SU-DHL-6 (cell line): ENCODE results near the gene PDHB.

ENCODE experiments used
- H2AFZ ChIP-seq: fragments of 200-600 bp; sonication (generic); 2 replicates; pipeline ENCODE4 v1.6.1; 2014; ENCODE audit warnings: low read depth, mild to moderate bottlenecking, moderate library complexity, mixed read lengths, antibody characterized with exemption, low read length; ENCODE audit not compliant: severe bottlenecking
- H3F3A ChIP-seq: fragments of 200-600 bp; shearing (Covaris generic); 2 replicates; pipeline ENCODE4 v1.6.0; 2016; ENCODE audit warnings: antibody characterized with exemption, mild to moderate bottlenecking; ENCODE audit not compliant: insufficient read depth
- H3K27ac ChIP-seq: fragments of 200-600 bp; sonication (generic); 2 replicates; pipeline ENCODE4 v1.5.1; 2016; ENCODE audit warnings: low read depth, mild to moderate bottlenecking, low read length, moderate library complexity, mixed read lengths
- H3K27me3 ChIP-seq: fragments of 200-600 bp; sonication (generic), shearing (Covaris generic); 2 replicates; pipeline ENCODE4 v1.6.0; 2014; ENCODE audit warnings: mild to moderate bottlenecking, low read length
- H3K36me3 ChIP-seq: fragments of 200-600 bp; sonication (generic); 2 replicates; pipeline ENCODE4 v1.6.1; 2014; ENCODE audit warnings: mild to moderate bottlenecking, low read length, mixed read lengths
- H3K4me2 ChIP-seq: fragments of 300-600, 200-600 bp; shearing (Covaris generic), sonication (generic); 2 replicates; pipeline ENCODE4 v1.6.0; 2014; ENCODE audit warnings: low read length, low read depth, mild to moderate bottlenecking; ENCODE audit not compliant: poor library complexity, severe bottlenecking
- H3K4me3 ChIP-seq: fragments of 200-600 bp; sonication (generic); 2 replicates; pipeline ENCODE4 v1.5.1; 2014; ENCODE audit warnings: antibody characterized with exemption, low read length, mild to moderate bottlenecking, mixed read lengths; ENCODE audit not compliant: insufficient read depth, poor library complexity, severe bottlenecking
- H3K79me2 ChIP-seq: fragments of 200-600 bp; sonication (generic); 2 replicates; pipeline ENCODE4 v1.6.1; 2014; ENCODE audit warnings: mild to moderate bottlenecking, low read length, moderate library complexity; ENCODE audit not compliant: insufficient read depth
- H3K9ac ChIP-seq: fragments of 200-600 bp; sonication (generic); 2 replicates; pipeline ENCODE4 v1.7.0; 2014; ENCODE audit warnings: mild to moderate bottlenecking, low read length
- H3K9me2 ChIP-seq: fragments of 200-600 bp; sonication (generic); replicated peaks from 2 replicates; pipeline ENCODE4 v1.6.1; 2014; ENCODE audit warnings: low read length; ENCODE audit not compliant: insufficient read depth
- H3K9me3 ChIP-seq: fragments of 200-600 bp; sonication (generic); 2 replicates; pipeline ENCODE4 v1.6.1; 2014; ENCODE audit warnings: low read length, mixed read lengths; ENCODE audit not compliant: insufficient read depth
- H4K20me1 ChIP-seq: fragments of 200-600 bp; sonication (generic); 2 replicates; pipeline ENCODE4 v1.6.1; 2014; ENCODE audit warnings: low read depth, mild to moderate bottlenecking, antibody characterized with exemption, low read length, moderate library complexity, mixed read lengths
- CTCF ChIP-seq: fragments of 200-600 bp; sonication (generic); IDR thresholded peaks from one replicate; pipeline ENCODE4 v1.5.1; 2017; ENCODE audit warnings: antibody characterized with exemption, mild to moderate bottlenecking, low read length, moderate library complexity; ENCODE audit not compliant: insufficient read depth, poor library complexity, severe bottlenecking
- EZH2phosphoT487 ChIP-seq: fragments of 200-600 bp; sonication (generic), shearing (Covaris generic); conservative IDR thresholded peaks from 2 replicates; pipeline ENCODE4 v1.6.1; 2018; ENCODE audit warnings: mild to moderate bottlenecking, antibody characterized with exemption, low read length, moderate library complexity, mixed read lengths

Gene PDHB

DNA sequence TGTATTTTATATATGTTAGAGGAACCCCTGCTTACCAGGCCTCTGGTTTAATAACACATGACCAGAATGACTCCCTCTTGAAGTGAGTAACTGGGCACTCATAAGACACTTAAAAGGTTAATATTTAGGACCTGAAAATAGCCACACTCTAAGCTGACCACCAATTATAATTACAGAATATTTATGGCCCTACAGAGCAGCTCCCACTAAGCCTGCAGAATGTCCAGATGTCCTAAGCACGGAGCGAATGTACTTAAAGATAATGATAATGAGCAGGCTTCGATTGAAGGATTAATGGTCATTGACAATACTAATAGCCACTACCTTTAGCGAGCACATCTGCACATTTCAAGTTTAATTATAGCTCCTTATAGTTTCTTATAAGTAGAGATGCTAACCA lies 35.5 kb upstream of the PDHB start:
- Histone ChIP-seq H3K4me2 (no peak overlapping the region), H4K20me1 (no peaks in the 10 kb centered on the region), H3K36me3 (no peaks in the 10 kb centered on the region), H3K9me3 (no peaks in the 10 kb centered on the region), H3K27me3 (no peaks in the 10 kb centered on the region), H2AFZ (no peak overlapping the region), H3K79me2 (no peaks in the 10 kb centered on the region), H3K4me3 (no peak overlapping the region), H3K9me2 (no peaks in the 10 kb centered on the region), H3K9ac (no peak overlapping the region), H3F3A (no peaks in the 10 kb centered on the region), H3K27ac (no peak overlapping the region)
- no peak for TF ChIP-seq CTCF
- TF ChIP-seq EZH2phosphoT487, result no peak

DNA sequence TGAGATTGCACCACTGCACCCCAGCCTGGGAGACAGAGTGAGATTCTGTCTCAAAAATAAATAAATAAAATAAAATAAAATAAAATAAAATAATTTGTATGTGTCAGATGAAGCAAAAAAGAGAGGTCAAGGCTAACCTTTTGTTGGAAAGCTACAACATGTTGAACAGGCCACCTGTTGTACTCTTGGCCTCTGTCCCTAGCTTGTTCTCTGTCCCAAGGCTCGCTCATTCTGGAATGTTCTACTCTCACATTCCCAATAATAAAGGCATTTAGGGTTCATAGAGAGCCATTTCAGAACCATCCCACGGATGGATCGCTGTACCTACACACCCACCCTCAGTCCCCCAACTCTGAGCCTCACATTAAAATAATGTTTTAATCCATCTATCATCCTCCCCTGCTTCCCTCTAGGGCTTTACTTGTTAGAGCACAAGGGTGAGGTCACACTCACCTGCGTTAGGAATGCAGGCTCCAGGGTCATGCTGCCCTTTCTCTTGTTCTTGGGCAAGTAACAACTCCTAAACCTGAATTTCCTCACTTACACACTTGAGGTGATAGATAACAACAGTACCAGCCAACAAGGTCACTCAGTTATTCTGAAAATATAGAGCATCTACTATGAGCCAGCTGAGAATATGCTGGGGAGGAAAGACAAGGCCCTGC lies 33.4 kb upstream of the PDHB start:
- H3K9me2 ChIP-seq, result no peaks in the 10 kb centered on the region
- no peaks in the 10 kb centered on the region for H4K20me1 ChIP-seq
- no peak overlapping the region for H2AFZ ChIP-seq
- TF ChIP-seq EZH2phosphoT487 (no peak), CTCF (no peak)
- no peak overlapping the region for H3K27ac ChIP-seq
- H3K9me3 ChIP-seq, result no peaks in the 10 kb centered on the region
- H3K4me2 ChIP-seq, result no peak overlapping the region
- H3K79me2 ChIP-seq, result no peaks in the 10 kb centered on the region
- H3K36me3 ChIP-seq, result no peaks in the 10 kb centered on the region
- H3K27me3 ChIP-seq, result no peaks in the 10 kb centered on the region
- no peak overlapping the region for H3K9ac ChIP-seq
- H3F3A ChIP-seq, result no peaks in the 10 kb centered on the region
- no peak overlapping the region for H3K4me3 ChIP-seq

DNA sequence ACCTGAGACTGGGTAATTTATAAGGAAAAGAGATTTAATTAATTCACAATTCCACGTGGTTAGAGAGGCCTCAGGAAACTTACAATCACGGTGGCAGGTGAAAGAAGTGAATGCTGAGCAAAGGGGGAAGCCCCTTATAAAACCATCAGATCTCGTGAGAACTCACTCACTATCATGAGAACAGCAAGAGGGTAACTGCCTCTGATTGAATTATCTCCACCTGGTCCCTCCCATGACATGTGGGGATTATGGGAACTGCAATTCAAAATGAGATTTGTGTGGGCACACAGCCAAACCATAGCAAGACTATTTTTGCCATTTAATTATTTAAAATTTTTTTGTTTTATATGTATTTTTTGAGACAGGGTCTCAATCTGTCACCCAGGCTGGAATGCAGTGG lies 31.2 kb upstream of the PDHB start:
- no peaks in the 10 kb centered on the region for H3K79me2 ChIP-seq
- H3K27me3 ChIP-seq, result no peaks in the 10 kb centered on the region
- H3K4me3 ChIP-seq, result no peak overlapping the region
- no peak overlapping the region for H2AFZ ChIP-seq
- no peak overlapping the region for H3K4me2 ChIP-seq
- no peaks in the 10 kb centered on the region for H3K9me2 ChIP-seq
- TF ChIP-seq CTCF, result no peak
- no peak for TF ChIP-seq EZH2phosphoT487
- no peak overlapping the region for H3K9ac ChIP-seq
- H3K27ac ChIP-seq, result no peak overlapping the region
- H3F3A ChIP-seq, result no peaks in the 10 kb centered on the region
- H3K36me3 ChIP-seq, result no peaks in the 10 kb centered on the region
- H4K20me1 ChIP-seq, result no peaks in the 10 kb centered on the region
- no peaks in the 10 kb centered on the region for H3K9me3 ChIP-seq

DNA sequence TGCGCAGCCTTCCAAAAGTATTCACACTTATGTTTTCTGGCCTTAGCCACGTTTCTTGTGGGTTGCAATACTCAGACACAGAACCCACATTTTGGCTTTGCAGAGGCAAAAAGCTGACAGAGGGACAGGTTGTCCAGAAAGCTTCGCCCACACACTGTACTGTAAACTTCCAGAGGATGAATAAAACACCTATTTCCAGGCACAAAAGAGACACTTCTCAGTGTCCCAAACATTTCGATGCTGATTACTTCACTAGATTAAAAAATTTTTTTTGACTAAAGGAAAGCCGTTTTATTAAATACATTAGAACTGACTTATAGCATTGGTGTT lies 30.3 kb upstream of the PDHB start:
- H3F3A ChIP-seq, result no peaks in the 10 kb centered on the region
- TF ChIP-seq CTCF, result no peak
- no peak for TF ChIP-seq EZH2phosphoT487
- no peaks in the 10 kb centered on the region for H4K20me1 ChIP-seq
- H3K9me2 ChIP-seq, result no peaks in the 10 kb centered on the region
- no peak overlapping the region for H2AFZ ChIP-seq
- H3K4me2 ChIP-seq, result no peak overlapping the region
- no peak overlapping the region for H3K27ac ChIP-seq
- no peaks in the 10 kb centered on the region for H3K9me3 ChIP-seq
- no peak overlapping the region for H3K9ac ChIP-seq
- H3K4me3 ChIP-seq, result no peak overlapping the region
- no peaks in the 10 kb centered on the region for H3K27me3 ChIP-seq
- H3K36me3 ChIP-seq, result no peaks in the 10 kb centered on the region
- no peaks in the 10 kb centered on the region for H3K79me2 ChIP-seq
